Coronary artery (tissue), 2 donors: ENCODE results near the gene NEK2.
"Not testable (repeated sequence)": the region's sequence is repeated elsewhere in the genome, so short reads cannot be mapped to it uniquely, and the experiment has no call there.

ENCODE experiments used
- DNase-seq: peaks from one replicate; pipeline ENCODE4 v3.0.0-alpha.2; 2017; ENCODE audit warnings: low spot score
- H3K27ac ChIP-seq, 2 donors: fragments of 200-600 bp; sonication (generic); one replicate each; pipeline ENCODE4 v1.5.1; 2016 to 2019
- H3K4me3 ChIP-seq: fragments of 200-600 bp; sonication (generic); 2 replicates; pipeline ENCODE4 v1.5.1; 2016; ENCODE audit warnings: mild to moderate bottlenecking, moderate library complexity
- TF ChIP-seq, protein P1 (sequence below): fragments of 200-600 bp; sonication (generic); IDR thresholded peaks from one replicate; pipeline ENCODE4 v1.5.1; 2019; ENCODE audit warnings: antibody characterized with exemption

The NEK2 gene

DNA sequence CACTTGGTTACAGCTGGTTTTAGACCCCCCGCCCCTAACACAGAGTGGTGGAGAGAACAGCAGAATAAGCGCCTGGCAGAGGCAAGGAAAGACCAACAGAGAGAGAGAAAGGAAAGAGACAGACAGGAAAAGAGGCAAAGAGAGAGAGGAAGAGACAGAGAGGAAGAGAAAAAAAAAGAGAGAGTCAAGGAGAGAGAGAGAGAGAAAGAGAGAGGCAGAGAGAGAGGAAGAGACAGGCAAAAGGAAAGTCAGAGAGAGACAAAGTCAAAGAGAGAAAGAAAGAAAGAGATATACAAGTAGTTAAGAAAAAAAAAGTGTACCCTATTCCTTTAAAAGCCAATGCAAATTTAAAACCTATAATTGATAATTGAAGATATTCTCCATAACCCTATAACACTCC is 13.0 kb upstream of the NEK2 start:
- no peak for DNase-seq
- Histone ChIP-seq H3K27ac (no peak overlapping the region), H3K4me3 (no peak overlapping the region)
- TF ChIP-seq, protein P1, sequence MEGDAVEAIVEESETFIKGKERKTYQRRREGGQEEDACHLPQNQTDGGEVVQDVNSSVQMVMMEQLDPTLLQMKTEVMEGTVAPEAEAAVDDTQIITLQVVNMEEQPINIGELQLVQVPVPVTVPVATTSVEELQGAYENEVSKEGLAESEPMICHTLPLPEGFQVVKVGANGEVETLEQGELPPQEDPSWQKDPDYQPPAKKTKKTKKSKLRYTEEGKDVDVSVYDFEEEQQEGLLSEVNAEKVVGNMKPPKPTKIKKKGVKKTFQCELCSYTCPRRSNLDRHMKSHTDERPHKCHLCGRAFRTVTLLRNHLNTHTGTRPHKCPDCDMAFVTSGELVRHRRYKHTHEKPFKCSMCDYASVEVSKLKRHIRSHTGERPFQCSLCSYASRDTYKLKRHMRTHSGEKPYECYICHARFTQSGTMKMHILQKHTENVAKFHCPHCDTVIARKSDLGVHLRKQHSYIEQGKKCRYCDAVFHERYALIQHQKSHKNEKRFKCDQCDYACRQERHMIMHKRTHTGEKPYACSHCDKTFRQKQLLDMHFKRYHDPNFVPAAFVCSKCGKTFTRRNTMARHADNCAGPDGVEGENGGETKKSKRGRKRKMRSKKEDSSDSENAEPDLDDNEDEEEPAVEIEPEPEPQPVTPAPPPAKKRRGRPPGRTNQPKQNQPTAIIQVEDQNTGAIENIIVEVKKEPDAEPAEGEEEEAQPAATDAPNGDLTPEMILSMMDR, result no peak

DNA sequence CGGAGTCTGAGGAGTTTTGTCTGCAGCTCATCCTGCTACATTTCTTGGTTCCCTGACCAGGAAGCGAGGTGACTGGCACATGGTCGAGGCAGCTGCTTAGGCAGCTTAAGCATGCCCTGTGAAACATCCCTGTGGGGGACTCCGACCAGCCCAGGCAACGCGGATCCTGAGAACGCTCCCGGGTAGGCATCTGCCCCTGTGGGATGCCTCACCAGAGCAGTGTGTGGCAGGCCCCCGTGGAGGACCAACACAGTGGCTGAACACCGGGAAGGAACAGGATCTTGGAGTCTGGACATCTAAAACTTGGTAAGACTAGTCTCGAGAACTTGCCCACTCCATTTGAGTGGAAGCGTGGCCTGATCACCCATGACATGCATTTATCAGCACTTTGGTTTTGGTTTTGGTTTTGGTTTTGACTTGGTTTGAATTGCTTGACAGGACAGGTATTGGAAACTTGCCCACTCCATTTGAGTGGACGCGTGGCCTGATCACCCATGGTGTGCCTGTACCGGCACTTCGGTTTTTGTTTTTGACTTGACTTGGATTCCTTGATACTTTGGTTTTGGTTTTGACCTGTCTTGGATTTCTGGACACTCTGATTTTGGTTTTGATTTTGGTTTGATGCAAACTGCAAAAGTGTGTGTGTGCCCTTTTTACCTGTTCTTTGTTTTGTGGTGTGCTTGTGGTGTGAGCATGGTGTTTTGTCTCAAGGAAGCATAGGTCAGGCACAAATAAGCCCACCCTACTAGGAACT is 12.2 kb upstream of the NEK2 start:
- H3K4me3 ChIP-seq, result no peak overlapping the region
- H3K27ac ChIP-seq, result no peak overlapping the region
- TF ChIP-seq, protein P1, result no peak
- no peak for DNase-seq

DNA sequence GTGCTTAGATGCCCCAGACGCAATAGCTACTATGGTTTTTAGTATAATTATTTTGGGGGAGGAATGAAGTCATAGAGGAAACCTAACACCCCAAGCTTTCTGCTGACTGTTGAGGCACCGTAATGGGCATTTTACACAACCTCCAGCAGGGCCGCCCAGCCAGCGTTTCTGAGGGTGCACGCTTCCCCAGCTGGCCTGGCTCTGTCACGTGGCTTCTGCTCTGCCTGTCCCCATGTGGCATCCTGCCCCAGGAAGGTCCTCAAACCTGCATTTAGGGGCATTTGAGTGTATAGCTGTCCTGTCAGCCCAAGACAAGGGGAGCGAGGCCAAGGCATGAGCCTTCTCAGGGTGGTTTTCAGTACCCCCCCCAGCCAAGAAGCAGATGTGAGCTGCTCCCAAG is 10.4 kb upstream of the NEK2 start:
- Histone ChIP-seq H3K4me3 (no peak overlapping the region), H3K27ac (no peak overlapping the region)
- TF ChIP-seq, protein P1, result no peak
- DNase-seq, result no peak

DNA sequence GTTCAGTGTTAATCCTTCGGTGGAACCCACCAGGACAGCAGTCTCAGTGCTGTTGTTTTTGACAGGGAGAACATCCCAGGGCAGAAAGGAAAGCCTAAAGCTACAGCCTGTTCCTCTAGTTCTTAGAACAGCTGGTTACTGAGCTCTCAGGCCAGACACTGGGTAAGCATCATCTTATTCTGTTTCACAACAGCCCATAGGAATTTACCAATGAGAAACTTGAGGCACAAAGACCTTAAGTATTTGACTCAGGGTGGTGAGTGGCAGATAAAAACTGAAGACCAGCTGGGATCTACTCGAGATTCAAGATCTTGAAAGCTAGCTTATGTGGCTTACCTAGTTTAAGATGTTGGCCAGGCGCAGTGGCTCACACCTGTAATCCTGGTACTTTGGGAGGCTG is 9.4 kb upstream of the NEK2 start:
- no peak overlapping the region for H3K4me3 ChIP-seq
- TF ChIP-seq, protein P1, result no peak
- no peak overlapping the region for H3K27ac ChIP-seq

DNA sequence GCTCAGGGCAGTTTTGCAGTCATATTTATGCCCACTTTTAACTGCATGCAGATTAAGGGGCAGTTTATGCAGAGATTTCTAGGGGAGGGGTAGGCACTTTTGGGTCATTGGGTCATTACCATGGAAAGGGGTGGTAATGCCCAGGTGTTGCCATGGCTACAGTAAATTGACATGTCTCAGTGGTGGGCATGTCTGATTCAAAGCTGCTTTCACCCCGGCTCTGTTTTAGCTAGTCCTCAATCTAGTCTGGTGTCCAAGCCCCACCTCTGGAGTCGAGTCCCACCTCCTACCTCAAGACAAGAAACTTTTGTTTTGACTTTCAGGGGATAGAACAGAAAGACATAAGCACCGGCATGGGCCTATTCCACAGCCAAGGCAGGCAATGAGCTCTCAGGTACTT is 8.9 kb upstream of the NEK2 start:
- Histone ChIP-seq H3K27ac (no peak overlapping the region), H3K4me3 (no peak overlapping the region)
- TF ChIP-seq, protein P1, result no peak
- no peak for DNase-seq

More for the DNA sequence above, 9.4 kb upstream of the NEK2 start:
- no peak for DNase-seq

DNA sequence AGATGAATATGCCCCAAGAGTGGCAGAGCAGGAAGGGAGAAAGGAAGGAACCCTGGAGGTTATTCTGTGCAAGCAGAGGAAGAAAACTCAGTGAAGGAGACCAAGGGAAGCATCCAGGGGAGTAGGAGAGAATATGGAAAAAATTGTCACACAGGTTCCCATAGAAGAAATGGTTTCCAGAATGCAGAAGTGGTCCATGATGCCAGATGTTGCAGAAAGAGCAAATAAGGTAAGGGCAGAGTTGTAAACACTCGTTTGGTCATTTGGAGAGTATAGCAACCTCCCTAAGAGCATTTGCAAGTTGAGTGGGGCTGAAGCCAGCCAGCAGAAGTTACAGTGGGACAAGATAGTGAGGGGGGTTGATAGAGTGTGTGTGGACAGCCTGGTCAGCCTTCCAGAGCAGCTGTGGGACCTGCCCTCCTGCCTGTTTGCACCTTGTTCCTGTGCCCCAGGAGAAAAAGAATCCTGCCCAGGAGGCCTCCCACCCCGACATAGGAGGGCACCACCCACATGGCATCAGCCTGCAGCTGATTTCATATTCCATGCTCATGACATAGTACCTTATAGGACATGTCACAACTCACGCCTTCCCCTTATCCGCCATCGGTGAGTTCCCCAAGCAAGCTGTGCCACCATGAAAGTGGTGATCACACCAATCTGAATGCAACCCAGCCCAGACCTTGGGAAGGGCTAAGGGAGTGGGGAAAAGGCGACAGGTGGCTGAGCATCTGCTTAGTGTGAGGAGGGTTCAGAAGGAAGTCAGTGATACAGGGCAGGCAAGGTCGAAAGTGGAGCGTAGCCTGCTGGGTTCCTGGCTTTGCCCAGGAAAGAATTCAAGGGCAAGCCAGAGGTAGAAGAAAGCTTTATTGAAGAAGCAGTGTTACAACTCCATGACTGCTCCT is 8.2 kb upstream of the NEK2 start:
- TF ChIP-seq, protein P1, result no peak
- Histone ChIP-seq H3K4me3 (no peak overlapping the region), H3K27ac (no peak overlapping the region)
- DNase-seq, result no peak

DNA sequence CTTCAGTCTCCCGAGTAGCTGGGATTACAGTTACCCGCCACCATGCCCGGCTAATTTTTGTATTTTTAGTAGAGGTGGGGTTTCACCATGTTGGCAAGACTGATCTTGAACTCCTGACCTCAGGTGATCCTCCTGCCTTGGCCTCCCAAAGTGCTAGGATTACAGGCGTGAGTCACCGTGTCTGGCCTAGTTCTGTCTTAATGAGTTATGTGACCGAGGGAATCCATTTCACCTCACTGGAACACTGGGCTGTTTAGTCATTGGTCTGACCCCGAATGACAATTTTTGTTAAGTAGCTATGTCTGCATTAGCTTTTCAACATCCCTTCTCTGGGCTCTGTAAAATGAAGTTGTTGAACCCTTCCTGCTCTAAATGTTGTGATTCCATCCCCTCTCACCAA is 6.8 kb upstream of the NEK2 start:
- H3K27ac ChIP-seq, DNase-seq, H3K4me3 ChIP-seq: not testable (repeated sequence)
